GM19463 (cell line): ENCODE results near the gene HIRA.
"Not testable (repeated sequence)": the region's sequence is repeated elsewhere in the genome, so short reads cannot be mapped to it uniquely, and the experiment has no call there.

Experiments used
- ATAC-seq: cut with Tn5 transposase; IDR thresholded peaks from one replicate; pipeline ENCODE4 v1.9.1; 2021; ENCODE audit warnings: mild to moderate bottlenecking, moderate library complexity; ENCODE audit not compliant: unreplicated experiment

Gene HIRA

DNA sequence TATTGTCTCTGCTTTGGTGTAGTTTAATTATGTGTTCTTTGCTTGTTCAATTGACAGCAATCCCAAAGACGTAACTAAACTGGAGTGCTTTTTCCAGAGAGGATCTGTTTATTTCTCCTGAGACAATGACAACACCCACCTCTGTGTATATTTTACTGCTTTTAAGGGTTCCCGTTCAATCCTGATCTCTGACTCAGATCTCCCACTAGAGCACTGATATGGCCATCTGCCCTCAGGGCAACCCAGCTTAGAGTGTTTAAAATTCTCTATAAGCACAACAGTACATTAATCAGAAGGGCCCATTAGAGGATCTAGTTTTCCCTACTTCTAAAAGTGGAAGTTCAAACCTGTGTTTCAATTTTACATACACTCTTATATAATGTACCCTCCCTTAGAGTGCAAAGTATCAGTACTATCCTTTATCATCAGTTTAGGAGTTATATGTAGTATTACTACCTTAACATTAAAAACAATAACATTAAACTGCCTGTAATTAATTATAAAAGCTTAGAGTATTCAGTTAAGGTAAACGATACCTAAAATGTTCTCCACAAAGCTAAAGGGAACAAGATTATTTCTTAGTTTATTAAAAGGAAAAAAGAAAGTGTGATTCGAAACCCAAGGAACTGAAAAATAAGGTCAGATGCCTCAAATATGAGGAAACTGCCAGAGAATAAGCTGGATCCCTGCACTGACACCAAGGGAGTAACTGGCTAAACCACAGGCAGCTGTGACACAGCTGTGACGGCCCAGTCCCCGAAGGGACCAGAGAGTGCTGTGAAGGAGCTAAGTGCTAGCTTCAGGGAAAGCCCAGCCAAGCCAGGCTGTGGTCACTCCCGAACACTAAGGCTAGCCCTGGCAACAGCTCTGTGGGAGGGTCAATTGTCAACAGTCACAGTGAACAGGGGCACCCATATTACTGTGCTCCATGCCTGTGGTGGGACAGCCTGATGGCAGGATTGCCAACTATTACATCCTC is 32.2 kb upstream of the HIRA start:
- no peak for ATAC-seq

GRCh38 chr22:19463008-19463407 is 31.5 kb upstream of the HIRA start:
- no peak for ATAC-seq

DNA sequence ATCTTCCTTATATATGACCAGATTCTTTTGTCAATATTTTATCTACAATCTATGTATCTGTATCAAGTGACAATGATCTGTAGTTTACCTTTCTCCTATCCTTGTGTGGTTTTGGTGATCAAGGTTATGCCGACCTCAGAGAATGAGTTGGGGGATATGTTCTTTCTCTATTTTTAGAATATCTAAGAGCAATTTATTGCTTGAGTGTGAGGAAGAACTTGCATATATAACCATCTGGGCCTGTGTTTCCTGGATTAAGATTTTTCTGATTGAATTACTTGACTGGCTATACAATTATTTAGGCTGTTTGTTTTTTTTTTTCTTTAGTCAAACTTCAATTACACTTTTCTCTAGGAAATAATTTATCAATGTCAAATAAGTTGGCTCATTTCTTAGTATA is 30.0 kb upstream of the HIRA start:
- ATAC-seq = no peak

GRCh38 chr22:19460036-19460435 is 28.5 kb upstream of the HIRA start:
- ATAC-seq = no peak

DNA sequence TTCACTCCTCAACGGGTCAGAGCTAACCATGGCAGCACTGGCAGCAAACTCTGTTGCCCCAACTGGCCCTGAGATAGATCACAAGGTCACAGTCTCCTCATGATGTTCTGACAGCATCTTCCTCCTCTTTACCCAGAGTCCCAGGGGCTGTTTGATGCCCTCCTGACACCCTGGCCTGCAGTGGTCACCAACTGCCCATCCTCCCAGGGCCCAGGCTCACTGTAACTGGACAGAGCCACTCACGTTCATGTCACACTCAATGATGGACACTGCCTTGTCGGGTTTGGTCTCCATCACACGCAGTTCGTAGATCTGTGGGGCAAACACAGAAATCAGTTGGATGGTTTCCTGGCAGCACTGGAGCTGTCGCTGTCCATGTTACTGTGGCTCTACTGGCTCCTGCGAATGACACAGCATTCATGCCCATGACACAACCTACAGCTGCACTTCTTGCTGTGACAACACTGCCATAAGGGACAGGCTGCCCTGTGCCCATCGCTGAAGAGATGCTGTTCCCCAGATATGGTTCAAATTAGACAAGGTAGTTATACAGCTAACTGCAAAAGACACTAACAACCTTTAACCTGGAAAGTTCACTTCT is 26.4 kb upstream of the HIRA start:
- no peak for ATAC-seq

DNA sequence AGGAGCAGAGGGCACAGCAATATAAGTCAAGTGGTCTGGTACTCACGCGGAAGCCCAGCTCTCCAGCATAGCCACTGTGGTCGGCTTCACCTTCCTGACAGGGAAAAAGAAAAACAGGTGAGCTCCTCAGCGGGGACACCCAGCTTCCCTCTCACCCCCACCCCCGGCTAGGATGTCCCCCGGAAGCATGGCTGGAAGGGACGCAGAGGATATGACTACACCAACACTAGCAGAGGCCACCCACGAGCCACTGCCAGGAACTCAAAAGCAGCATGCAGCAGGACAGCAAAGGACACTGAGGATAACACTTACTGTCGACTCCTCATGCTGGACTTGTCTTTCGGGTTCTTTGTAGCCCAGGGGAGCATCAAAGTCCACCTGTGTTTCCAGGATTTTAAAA is 25.0 kb upstream of the HIRA start:
- no peak for ATAC-seq

DNA sequence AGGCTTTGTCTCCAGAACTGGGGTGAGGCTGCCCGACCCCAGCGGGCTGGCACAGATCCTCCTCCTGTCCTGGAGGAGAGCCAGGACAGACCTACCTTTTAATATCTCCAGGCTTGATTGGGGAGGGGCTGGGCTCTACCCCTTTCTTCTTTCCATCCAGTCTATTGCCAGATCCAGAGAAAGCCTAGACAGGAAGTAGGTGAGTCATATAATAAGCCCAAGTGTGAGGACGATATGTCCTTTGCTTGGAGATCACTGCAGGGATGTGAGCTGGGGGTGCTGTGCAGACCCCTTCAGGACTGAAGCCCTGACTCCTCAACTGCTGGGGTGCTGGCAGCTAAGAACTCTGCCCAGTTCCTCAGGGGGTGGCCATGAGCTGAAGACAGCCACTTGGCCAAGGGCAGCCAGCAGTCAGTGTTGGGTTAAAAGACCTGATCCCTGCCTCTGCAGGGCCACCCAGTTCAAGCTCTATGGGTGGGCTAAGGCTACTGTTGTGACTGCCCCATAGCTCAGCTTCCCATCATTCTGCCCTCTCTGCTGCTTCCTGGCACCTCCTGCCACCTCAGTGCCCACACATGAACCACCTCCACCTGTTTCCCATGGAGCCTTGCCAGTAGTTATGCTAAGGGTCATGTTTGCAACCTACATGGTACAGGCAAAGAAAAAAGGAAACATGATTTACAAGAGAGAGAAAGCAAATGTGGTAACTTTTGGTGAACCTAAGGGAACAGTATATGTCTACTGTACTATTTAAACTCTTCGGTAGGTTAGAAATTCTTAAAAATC is 24.2 kb upstream of the HIRA start:
- no peak for ATAC-seq

GRCh38 chr22:19455033-19455432 is 23.5 kb upstream of the HIRA start:
- ATAC-seq = no peak

DNA sequence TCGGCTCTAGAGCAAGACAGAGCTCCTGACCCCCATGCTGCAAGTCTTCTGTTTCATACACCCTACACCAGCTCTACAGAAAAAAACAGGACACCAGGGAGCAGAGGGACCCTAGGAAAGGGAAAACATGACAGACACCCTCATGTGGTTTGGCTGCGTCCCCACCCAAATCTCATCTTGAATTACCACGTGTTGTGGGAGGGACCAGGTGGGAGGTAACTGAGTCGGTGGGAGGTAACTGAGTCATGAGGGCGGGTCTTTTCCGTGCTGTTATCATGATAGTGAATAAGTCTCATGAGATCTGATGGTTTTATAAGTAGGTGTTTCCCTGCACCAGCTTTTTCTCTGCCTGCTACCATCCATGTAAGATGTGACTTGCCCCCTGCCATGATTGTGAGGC is 22.6 kb upstream of the HIRA start:
- ATAC-seq = no peak

DNA sequence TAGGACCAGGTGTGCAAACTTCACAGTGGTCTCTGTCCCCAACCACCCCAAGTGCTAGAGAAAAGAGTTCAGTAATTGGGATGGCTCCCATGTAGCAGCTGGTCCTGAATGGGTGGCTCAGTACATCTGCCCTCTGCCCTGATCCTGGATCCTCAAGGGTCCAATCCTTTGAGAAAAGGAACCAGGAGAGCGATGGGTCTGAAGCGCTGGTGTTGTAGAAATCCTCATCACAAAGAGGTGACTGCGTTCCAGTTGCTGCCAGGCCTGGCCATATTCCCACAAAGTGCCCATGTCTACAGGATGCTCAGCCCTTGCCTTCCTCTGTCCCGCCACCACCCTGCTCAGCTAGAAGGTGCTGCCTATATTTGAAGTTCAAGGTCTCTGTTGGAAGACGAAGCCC is 22.2 kb upstream of the HIRA start:
- ATAC-seq = no peak

GRCh38 chr22:19451570-19451969 is 20.0 kb upstream of the HIRA start:
- no peak for ATAC-seq

GRCh38 chr22:19450363-19451175 is 19.0 kb upstream of the HIRA start:
- ATAC-seq = no peak

DNA sequence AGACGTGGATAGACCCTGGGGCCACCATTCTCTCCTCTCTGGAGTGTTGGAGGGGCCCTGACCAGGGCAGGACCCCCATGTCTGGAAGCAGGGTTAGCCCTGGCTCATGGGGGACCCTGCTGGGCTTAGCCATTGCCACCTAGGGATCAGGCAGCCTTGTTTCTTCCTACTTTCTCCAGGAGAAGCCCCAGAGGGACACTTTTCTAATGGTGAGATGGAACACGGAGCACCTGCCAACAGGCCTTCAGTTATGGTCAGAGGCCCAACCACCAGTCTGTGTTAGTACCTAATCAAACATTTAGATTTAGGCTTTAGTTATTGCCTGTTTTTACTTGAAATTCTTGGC is 17.9 kb upstream of the HIRA start:
- no peak for ATAC-seq

GRCh38 chr22:19448739-19449421 is 17.3 kb upstream of the HIRA start:
- peak; percentile 42 for ATAC-seq

GRCh38 chr22:19448076-19448607 is 16.6 kb upstream of the HIRA start:
- ATAC-seq = no peak

- ATAC-seq = peak; percentile 78
These were observed 16.0 kb upstream of the HIRA start, which contains the start of gene C22orf39 for GRCh38 chr22:19447330-19448075. C22orf39 (minus strand) TSS chr22:19447711; CDS start chr22:19447688, 23 bp downstream.

- ATAC-seq = no peak
These were observed 15.2 kb upstream of the HIRA start for GRCh38 chr22:19446603-19447329.

DNA sequence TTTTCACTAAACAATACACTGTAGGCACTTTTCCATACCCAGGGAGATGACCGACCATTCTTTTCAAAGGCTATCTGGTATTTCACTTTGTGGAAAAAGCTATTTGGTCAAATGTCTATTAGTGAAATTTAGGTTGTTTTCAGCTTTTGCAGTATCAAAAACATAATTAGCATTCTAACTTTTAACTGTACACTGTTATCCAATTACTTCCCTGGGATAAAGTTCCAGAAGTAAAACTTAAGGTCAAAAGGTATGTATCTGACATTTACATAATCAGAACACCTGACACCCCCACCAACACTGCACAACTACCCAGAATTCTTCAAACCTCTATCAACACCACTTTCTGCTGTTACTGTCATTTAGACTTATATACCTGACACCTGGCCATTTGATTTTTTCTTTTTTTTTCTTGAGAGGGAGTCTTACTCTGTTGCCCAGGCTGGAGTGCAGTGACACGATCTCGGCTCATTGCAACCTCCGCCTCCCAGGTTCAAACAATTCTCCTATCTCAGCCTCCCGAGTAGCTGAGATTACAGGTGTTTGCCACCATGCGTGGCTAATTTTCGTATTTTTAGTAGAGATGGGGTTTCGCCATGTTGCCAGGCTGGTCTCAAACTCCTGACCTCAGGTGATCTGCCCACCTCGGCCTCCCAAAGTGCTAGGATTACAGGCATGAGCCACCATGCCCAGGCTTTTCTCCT is 13.9 kb upstream of the HIRA start:
- ATAC-seq = not testable (repeated sequence)
